Measurements from ENCODE around the gene DNMT3L. TPM values are rescaled to one million over a fixed set of nuclear protein-coding genes. Genes with fewer than 3 reads are reported as not detected.

Gene DNMT3L
- polyA plus RNA-seq, 1 of the 3 experiments (the other 2 are of a cell fraction): not detected

- H3K36me3 ChIP-seq (replicated peaks in 1 of 2; ENCODE audit: control insufficient read depth in 1 of 2, insufficient read depth in 2 of 2, low read length in 1 of 2): no peaks in the 10 kb centered on the region
- ChIA-PET CTCF (interaction anchor here (1.0 to 2.0 kb wide), 5 partner anchors 8 to 497 kb away, joined by 3 to 11 read pairs (median 3); partner anchors contain the start of gene LRRC3), POLR2A (no interaction called here)
- H3K4me3 ChIP-seq (ENCODE audit: low read depth in 2 of 2, low read length in 1 of 2): no peak overlapping the region
- TF ChIP-seq SMC3 (IDR thresholded peaks at IDR 0.05; ENCODE audit: low read depth, low read length): no peak
- no peak for TF ChIP-seq FOSL2 (IDR thresholded peaks at IDR 0.05; ENCODE audit: borderline replicate concordance, low read depth)
- TF ChIP-seq YY1 (IDR thresholded peaks at IDR 0.05; ENCODE audit: low read depth): no peak
- TF ChIP-seq RCOR1 (IDR thresholded peaks at IDR 0.05; ENCODE audit: low read length): no peak
- H4K20me1 ChIP-seq (ENCODE audit: insufficient read depth): peaks cover 6% of the 10 kb centered on the region
- H3K4me2 ChIP-seq: no peak overlapping the region
- H2AFZ ChIP-seq (ENCODE audit: low read depth): no peak overlapping the region
- H3K9me2 ChIP-seq: no peaks in the 10 kb centered on the region
- DNase-seq: no peak
- peaks cover 10% of the 10 kb centered on the region for H3K79me2 ChIP-seq (ENCODE audit: insufficient read depth)
- no peaks in the 10 kb centered on the region for H3K9me3 ChIP-seq
- H3K4me1 ChIP-seq (ENCODE audit: control insufficient read depth in 1 of 2, insufficient read depth in 2 of 2, low read depth in 1 of 2, low read length in 1 of 2): peaks cover 3 to 13% of the 10 kb centered on the region in 2 experiments; a peak in 1 of 4 replicates
- WGBS (ENCODE audit: low lambda C conversion rate): 71% methylated on average over 3 of the region's 12 CpGs
- no peak overlapping the region for H3K9ac ChIP-seq
- no peaks in the 10 kb centered on the region for H3F3A ChIP-seq (replicated peaks; ENCODE audit: insufficient read depth)
- no peak overlapping the region for H3K27ac ChIP-seq (ENCODE audit: low read depth in 2 of 2, low read length in 1 of 2)
- H3K27me3 ChIP-seq (ENCODE audit: insufficient read depth): no peaks in the 10 kb centered on the region
These were observed 34.4 kb upstream of the DNMT3L start for GRCh38 chr21:44296103-44296519.

DNA sequence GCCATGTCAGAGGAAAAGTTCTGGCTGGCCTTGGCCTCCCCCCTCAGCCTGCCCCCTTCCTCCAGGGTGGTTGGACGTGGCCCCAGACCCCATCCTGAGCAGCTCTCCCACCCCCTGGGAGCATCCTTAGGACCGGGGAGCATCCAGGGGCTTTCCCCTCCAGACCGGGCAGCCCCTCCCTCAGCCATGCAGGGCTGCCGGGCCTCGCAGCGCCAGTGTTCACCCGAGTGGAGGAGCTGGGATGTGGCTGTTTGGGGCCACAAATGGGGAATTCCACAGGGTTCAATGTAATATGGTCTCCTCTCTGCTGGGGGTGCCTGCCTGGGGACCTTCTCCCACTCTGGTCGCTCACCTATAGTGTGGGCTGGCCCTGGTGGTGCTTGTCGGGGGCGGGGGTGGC is 33.9 kb upstream of the DNMT3L start:
- Histone ChIP-seq H3K36me3 (replicated peaks in 1 of 2; ENCODE audit: control insufficient read depth in 1 of 2, insufficient read depth in 2 of 2, low read length in 1 of 2) (no peaks in the 10 kb centered on the region), H3K79me2 (ENCODE audit: insufficient read depth) (peaks cover 5% of the 10 kb centered on the region), H3K9me2 (no peaks in the 10 kb centered on the region), H3K4me3 (ENCODE audit: low read depth in 2 of 2, low read length in 1 of 2) (no peak overlapping the region), H3K27me3 (ENCODE audit: insufficient read depth) (no peaks in the 10 kb centered on the region), H4K20me1 (ENCODE audit: insufficient read depth) (peaks cover under 1% of the 10 kb centered on the region), H3K27ac (ENCODE audit: low read depth in 2 of 2, low read length in 1 of 2) (no peak overlapping the region), H3K9me3 (no peaks in the 10 kb centered on the region), H3K9ac (no peak overlapping the region), H2AFZ (ENCODE audit: low read depth) (no peak overlapping the region), H3K4me1 (ENCODE audit: control insufficient read depth in 1 of 2, insufficient read depth in 2 of 2, low read depth in 1 of 2, low read length in 1 of 2) (peaks cover 3 to 8% of the 10 kb centered on the region in 2 experiments; a peak in 1 of 4 replicates), H3F3A (replicated peaks; ENCODE audit: insufficient read depth) (no peaks in the 10 kb centered on the region), H3K4me2 (no peak overlapping the region)
- DNase-seq: no peak
- ChIA-PET POLR2A (no interaction called here), CTCF (interaction anchor here (1.0 to 2.0 kb wide), 5 partner anchors 9 to 497 kb away, joined by 3 to 11 read pairs (median 3); partner anchors contain the start of gene LRRC3)
- 56% methylated on average over 3 of the region's 10 CpGs for WGBS (ENCODE audit: low lambda C conversion rate)
- TF ChIP-seq, protein P1, sequence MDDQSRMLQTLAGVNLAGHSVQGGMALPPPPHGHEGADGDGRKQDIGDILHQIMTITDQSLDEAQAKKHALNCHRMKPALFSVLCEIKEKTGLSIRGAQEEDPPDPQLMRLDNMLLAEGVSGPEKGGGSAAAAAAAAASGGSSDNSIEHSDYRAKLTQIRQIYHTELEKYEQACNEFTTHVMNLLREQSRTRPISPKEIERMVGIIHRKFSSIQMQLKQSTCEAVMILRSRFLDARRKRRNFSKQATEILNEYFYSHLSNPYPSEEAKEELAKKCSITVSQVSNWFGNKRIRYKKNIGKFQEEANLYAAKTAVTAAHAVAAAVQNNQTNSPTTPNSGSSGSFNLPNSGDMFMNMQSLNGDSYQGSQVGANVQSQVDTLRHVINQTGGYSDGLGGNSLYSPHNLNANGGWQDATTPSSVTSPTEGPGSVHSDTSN (IDR thresholded peaks at IDR 0.05): no peak
- TF ChIP-seq EP300 (IDR thresholded peaks at IDR 0.05; ENCODE audit: borderline replicate concordance in 1 of 2, low read depth in 1 of 2, low read length in 1 of 2) (no peak), FOSL2 (IDR thresholded peaks at IDR 0.05; ENCODE audit: borderline replicate concordance, low read depth) (no peak), YY1 (IDR thresholded peaks at IDR 0.05; ENCODE audit: low read depth) (no peak), USF1 (IDR thresholded peaks at IDR 0.05; ENCODE audit: borderline replicate concordance, low read depth) (no peak), FOXM1 (IDR thresholded peaks at IDR 0.05; ENCODE audit: low read depth) (no peak), EZH2phosphoT487 (IDR thresholded peaks at IDR 0.05; ENCODE audit: borderline replicate concordance, low read depth) (no peak), CHD2 (IDR thresholded peaks at IDR 0.05; ENCODE audit: low read length, partially characterized antibody) (no peak), CTCF (IDR thresholded peaks at IDR 0.05) (no peak), MXI1 (IDR thresholded peaks at IDR 0.05; ENCODE audit: low read depth, low read length) (no peak), ELF1 (IDR thresholded peaks at IDR 0.05) (no peak), RXRA (IDR thresholded peaks at IDR 0.05; ENCODE audit: borderline replicate concordance, low read depth) (no peak), FOXJ3 (CRISPR knock-in tag; IDR thresholded peaks at IDR 0.05) (no peak), JUND (IDR thresholded peaks at IDR 0.05) (no peak), TAF1 (IDR thresholded peaks at IDR 0.05; ENCODE audit: borderline replicate concordance, low read depth, low read length) (no peak), NRF1 (IDR thresholded peaks at IDR 0.05; ENCODE audit: low read depth, low read length) (no peak), SMC3 (IDR thresholded peaks at IDR 0.05; ENCODE audit: low read depth, low read length) (no peak)

Measured in SK-N-SH (cell line).